Activated gamma-delta T cell (primary cell): ENCODE data around the gene TXNDC12.

Experiments
- DNase-seq: peaks from one replicate; lab custom pipeline; 2025; lab: John Stamatoyannopoulos, UW

The TXNDC12 gene

GRCh38 chr1:51998701-51999100, 56.3 kb downstream of the TXNDC12 start:
- DNase-seq, result no peak

DNA sequence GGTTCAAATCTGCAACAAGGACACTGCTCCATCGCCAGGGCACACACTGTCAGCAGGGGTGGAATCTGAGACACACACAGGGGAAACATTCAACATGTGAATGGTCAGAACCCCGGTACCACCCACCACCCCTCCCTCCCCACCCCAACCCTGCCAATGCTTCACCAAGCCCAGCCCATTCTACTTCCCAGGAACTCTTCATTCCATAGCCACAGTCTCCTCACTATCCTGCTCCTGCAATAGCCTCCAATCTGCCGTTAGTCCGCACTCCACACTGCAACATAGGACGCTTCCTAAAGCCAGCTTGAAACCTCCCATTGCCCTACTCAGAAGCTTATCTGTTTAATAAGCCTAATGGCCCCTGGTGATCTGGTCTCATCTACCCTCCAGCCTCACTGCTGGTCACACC, 57.0 kb downstream of the TXNDC12 start:
- DNase-seq, result no peak

- DNase-seq, result peak; percentile 45
These were observed 64.5 kb downstream of the TXNDC12 start, which contains the start of gene RAB3B for GRCh38 chr1:51990478-51990965. Gene RAB3B, minus strand, starts transcription at chr1:51990700. Its CDS starts 13,583 bp downstream, at chr1:51977117.

DNA sequence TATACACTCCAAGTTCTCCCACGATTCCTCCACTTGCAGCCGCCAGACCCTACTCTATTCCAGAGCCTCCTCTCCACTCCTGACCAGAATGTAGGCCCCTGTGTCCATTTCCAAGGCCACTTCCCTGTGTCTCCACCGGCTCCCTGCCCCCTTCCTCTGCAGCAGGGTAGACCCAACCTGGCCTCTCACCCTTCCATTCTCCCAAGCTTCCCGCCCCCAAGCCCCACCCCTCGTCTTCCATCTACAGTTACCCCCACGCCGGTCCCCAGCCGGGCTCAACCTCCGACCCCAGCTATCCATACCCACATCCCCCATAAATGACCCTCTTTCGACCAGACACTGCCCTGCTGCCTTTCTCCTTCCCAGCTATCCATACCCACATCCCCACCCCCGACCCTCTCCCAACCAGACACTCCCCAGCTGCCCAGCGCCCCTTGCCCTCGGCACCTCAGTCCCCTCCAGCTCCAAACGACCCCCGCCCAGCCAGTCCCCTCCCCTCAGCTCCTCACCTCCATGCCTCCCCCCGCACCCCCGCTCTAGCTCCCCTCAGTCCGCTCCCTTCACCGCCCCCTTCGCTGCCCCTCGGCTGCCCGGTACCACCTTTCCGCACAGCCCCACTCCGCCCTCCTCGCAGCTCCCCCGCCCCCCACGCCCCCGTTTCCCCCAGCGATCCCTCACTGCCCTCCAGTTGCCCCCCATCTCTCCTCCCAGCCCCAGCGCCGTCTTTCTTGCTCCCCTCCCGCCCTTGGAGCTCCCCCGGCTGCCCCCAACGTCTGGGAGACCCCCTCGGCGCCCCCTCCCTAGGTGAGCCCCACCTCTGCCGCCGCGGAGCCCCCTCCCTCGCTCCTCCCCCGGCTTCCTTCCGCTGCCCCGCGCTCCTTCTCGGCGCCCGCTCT, 65.2 kb downstream of the TXNDC12 start:
- no peak for DNase-seq

DNA sequence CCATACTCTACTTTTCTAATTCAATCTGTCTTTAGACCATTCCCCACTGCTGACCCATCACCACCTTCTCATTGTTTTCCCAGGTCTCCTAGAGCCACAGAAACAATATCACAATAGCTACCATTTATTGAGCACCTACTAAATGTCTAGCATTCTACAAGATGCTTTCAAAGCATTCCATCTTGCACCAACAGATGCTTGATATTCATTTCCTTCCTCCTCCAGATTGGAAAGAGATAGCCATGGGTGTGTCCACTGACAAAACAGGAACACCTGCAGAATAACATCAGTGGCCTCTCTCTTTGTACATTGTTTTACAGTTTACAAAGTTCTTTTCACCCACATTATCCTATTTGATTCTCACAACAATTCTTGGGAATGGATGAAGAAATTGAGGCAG, 66.7 kb downstream of the TXNDC12 start:
- DNase-seq, result no peak

DNA sequence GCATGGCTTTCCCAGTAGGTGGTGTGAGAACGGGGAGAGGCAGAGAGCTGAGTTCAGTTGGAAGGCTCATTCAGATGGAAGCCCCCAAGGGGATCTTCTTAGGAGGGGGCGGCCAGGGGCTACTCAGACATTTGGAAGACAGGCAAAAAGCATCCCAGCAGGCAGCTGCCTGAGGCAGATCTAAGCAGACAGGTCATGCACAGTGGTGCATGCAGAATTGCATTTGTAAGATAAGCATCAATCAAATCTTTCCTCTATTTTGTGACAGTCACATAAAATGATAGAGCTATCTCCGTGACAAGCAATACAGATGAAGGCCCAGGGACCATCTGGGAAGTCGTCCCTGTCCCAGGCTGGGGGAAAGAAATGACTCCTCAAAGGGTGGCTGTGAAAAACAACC, 68.3 kb downstream of the TXNDC12 start:
- DNase-seq, result no peak

GRCh38 chr1:51982161-51982560, 72.8 kb downstream of the TXNDC12 start:
- DNase-seq, result no peak

DNA sequence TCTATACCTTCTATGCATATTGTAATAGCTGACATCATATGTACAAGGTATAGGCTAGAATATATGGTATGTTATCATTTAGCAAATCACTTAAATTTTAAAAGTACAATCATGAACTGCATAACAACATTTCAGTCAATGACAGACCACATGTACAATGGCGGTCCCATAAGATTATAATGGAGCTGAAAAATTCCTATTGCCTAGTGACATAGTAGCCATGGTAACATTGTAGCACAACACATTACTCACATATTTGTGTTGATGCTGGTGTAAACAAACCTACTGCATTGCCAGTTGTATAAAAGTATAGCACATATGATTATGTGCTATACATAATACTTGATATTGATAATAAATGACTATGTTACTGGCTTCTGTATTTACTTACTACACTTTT, 73.4 kb downstream of the TXNDC12 start:
- DNase-seq, result no peak

DNA sequence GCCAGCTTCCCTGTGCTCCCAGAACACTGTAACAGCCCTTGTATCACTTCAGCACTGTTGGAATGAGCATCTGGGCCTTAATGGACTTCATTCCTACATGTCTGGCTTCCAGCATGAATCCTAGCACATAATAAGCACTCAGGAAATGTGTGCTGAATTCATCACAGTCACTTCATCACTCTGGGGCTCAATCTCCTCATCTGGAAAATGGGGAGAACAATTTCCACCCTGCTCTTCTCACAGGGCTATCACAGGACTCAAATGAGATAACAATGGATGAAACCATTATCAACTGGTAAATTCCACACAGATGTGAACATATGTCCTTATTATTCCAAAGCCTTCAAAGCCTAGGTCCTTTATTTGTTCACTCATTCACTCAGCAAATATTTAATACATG, 76.9 kb downstream of the TXNDC12 start:
- DNase-seq, result no peak

GRCh38 chr1:51976846-51977602, 78.0 kb downstream of the TXNDC12 start:
- DNase-seq, result no peak

DNA sequence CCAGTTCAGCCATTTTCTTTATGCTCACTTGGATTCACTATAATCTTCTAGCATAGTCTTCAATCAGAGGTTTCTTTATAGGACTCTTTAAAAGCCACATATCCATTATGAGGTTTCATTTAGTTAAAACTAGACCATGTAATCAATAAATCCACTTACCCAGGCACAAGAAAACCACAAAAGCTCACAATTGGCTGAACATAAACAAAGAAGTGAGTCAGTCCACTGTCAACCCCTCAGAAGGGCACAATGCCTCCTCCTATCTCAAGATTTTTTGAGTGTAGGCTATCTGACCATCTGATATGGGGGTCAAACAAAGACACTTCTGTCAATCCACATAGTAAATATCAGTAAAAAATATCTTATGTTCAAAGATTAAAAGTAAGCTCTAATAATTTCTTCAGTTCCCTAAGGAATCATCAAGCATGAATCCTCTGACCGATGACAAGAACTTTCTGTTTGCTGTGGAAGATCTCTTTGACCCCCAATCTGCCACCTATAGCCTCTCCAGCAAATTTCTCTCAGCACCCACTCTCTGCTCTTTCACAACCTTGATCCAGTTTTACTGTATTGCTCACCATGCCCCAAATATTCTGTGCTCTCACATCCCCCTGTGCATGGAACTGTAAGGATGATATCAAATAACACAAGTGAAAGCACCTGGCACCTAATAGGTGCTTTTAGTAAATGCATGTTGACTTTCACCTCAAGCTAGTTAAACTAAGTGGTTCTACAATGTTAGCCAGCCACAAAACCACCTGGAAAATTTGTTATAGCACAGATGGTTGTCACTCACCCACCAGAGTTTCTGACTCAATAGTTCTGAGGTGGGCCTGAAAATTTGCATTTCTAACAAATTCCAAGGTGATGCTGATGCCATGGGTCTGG, 81.2 kb downstream of the TXNDC12 start:
- DNase-seq, result no peak
